GM19099 (cell line): Measurements from ENCODE around the gene FAM200B.

Source experiments
- POLR2A ChIP-seq: IDR thresholded peaks from 3 replicates; pipeline ENCODE4 v1.6.1; 2011; ENCODE audit warnings: low read depth; ENCODE audit not compliant: insufficient read length; ENCODE audit errors: extremely low read depth

Gene FAM200B

DNA sequence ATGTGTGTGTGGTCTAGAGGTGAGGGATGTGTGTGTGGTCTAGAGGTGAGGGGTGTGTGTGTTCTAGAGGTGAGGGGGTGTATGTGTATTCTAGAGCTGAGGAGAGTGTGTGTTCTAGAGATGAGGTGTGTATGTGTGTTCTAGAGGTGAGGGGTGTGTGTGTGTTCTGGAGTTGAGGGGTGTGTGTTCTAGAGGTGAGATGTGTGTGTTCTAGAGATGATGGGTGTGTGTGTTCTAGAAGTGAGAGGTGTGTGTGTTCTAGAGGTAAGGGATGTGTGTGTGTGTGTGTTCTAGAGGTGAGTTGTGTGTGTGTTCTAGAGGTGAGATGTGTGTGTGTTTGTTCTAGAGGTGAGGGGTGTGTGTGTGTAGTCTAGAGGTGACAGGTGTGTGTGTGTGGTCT, 22.5 kb downstream of the FAM200B start:
- TF ChIP-seq POLR2A, result no peak

DNA sequence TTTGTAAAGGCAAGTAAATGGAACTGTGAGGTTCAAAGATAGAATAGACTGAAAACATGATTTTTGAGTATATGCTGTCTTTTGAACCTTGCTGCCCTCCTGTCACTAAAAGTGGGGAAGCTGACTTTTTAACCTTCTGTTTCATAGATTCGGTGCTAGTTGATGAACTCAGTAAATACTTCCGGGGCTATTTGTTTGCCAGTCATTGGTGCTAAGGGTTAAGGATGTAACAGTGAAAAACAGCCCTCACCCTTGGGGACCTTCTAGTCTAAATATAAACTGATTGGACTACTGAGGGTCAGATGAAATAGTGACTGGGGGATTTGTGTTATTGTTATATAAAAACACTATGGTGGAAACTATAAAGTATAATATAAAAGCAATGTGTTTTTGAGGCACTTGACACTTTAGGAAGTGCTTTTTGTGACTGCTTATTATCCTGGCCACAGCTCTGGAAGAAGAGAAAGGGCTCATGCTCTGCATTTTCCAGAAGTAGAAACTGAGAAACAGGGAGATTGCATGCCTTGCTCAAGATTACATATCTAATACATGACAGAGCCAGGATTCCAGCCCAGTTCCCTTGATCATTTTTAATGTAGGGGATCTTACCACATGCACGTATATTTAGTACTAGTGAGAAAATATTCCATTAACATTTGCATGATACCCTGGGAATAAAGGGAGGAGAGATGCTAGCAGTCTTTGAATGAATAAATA, 25.2 kb downstream of the FAM200B start:
- no peak for TF ChIP-seq POLR2A

DNA sequence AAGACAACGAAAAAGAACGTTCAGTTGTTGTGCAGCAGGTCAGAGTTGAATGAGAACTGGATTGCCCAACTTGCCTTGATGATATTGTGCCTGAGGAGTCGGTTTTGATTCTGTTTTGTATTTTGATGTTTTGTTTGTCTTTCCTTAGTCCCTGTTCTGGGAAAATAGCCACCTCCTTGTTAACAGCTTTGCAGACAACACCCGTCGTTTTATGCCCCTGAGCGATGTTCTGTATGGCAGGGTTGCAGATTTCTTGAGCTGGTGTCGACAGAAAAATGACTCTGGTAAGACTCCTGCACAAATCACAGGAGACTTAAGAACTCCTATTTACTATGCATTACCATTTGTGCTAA, 25.7 kb downstream of the FAM200B start:
- no peak for TF ChIP-seq POLR2A

DNA sequence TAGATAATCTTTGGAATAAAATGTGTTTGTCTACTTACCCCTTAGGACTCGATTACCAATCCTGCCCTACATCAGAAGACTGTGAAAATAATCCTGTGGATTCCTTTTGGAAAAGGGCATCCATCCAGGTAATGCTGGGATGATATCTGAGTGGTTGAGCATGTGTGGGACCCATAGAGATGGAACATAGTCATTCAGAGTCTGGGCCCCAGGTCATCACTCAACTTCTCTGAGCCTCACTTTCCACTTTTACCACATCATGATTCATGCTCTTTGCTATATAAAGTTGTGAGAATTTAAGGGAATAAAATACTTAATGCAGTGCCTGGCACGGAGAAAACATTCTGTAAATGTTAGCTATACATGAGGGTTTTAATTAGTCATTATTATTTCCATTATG, 30.1 kb downstream of the FAM200B start:
- TF ChIP-seq POLR2A, result no peak

DNA sequence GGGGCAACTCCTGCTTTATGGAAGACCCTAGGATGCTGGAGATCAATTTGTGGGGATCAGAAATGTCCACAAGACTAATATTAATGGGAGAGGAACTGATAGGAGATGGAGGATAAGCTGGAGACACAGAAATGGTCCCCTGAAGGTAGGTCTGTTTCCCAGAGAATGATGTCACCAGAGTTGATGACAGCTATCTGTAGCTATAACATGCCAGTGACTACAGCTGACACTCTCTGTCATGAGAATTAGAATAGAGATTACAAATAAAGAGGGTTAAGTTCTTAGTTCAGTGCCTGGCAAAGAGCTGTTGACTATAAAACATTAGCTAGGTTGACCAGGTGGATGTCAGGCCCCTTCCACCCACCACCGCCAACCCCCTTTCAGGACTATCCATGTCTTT, 30.6 kb downstream of the FAM200B start:
- TF ChIP-seq POLR2A, result no peak

DNA sequence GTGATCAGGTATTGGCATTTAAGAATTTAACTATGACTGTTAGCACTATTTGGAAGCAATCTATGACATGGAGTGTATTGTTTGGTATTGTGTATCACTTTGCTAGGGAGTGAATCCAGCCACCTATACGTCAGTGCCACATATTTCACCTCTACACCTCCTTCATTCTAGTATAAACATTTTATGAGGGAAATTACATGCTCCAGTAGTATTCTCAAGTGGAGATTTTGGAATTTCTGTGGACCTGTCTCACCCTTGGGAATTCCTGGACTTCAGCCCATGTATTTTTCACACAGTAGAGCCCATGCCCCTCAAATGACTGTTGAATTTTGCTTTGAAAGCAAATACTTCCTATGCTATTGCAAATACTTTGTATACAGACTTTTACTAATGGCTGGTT, 32.5 kb downstream of the FAM200B start:
- TF ChIP-seq POLR2A, result no peak

DNA sequence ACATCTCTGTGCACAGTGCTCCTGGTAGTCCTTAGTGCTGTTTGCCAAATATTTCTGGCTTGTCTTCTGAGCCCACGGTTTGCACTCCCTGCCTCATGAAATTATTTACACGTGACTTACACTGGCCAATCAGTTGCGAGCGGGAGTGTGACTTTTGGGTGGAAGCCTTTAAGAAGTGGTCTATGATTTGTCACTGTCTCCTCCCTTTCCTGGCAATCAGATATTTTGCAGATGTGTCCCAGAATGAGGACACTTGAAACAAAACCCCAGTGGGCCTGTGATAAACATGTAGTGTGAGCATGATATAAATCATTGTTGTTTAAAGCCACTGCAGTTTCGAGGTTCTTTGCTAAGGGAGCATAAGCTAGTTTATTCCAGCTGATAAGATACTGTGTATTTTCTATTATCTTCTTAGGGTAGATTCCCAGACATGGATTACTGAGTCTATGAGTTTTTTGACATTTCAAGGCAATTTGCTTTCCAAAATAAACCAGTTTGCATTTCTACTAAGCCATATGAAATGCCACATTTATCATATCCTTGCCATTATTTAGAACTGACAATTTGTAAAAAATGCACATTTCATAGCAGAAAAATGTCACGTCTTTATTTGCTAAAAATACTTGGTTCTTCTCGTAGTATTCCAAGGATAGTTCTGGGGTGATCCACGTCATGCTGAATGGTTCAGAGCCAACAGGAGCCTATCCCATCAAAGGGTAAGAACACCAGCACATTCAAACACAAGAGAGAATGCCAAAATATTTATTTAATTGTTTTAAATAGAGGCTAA, 33.2 kb downstream of the FAM200B start:
- no peak for TF ChIP-seq POLR2A

DNA sequence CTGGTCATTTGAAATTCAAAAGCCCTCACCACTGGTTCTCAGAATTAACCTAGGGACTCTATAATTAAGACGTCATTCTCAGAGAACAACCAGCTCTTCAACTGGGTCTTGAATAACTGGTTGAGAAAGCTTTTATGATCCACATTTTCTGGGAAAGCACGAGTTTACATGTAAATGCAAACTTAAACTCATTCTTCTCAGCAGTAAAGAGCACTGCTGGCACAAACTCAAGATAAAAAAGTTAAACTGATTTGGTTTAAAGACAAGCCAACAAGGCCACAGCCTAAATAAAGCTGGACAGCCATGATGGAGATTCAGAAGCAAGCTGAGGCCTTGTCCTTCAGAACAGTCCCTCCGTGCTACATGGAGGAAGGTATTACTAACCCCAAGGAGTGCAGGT, 34.5 kb downstream of the FAM200B start:
- TF ChIP-seq POLR2A, result no peak

DNA sequence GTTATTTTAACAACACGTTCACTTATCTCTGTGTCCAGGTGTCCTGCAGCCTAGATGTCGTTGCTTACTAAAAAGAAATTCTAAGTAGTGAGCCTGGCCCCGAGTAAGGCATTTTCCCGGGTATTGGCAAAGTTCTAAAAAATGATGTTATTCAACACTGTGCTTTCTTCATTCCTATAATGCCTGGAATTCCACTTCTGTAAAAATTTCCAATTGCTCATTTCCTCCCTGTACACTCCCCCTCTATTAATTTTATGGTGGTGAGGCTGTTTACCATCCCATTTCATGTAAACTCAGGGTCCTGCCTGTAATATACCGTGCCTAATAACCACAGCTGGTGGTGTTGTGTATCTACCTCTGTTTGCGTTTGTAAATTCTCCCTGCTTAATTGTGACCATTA, 35.5 kb downstream of the FAM200B start:
- TF ChIP-seq POLR2A, result no peak

DNA sequence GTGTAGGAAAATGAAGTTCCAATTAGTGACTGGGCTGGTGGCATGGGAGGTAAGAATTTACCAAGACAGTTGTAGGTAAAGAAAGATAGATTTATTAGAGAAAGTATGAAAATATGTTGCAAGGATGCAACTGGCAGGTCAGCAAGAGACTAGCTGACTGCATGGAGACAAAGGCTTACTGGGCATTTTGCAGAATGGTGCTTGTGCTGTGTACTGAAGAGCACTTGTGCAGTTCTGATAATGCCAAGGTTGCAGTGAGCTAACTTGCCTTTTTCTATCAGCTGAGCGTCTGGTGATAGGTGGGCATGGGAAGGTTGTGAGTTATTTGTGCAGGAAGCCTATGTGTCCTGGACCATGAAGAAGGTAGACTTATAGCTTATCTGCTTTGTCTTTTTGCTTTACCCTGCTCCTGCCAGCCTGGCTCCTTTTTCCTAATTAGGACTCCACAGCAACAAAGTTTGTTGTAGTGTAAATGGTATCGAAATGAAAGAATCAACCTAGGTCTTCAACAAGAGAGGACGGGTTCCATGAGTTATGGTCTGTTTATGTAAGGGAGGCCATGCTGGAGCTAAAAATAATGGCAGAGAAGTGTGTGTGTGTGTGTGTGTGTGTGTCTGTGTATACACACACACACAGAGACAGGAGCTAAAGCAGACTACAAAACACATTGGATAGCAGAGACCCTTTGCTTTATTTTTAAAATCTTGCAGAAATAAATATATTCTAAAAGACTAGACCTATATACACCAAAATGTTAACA, 36.2 kb downstream of the FAM200B start:
- TF ChIP-seq POLR2A, result no peak

DNA sequence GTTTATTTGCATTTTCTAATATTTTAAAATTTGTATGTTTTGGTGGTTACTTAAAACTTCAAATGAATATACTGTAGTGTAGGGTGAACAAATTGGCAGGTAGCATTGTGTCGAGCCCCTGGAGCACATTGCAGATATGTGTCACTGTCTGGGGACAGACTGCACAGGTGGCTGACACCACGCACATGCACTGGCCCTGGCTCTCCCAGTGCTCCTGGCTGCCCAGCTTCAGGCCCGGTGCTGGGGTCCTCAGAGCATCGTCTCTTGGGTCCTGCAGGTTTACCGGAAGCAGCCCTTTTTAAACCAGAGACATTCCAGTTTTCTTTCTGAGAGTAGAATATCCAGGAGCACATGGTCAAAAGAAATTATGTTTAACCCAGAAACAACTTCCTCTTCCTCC, 36.8 kb downstream of the FAM200B start:
- TF ChIP-seq POLR2A, result no peak

DNA sequence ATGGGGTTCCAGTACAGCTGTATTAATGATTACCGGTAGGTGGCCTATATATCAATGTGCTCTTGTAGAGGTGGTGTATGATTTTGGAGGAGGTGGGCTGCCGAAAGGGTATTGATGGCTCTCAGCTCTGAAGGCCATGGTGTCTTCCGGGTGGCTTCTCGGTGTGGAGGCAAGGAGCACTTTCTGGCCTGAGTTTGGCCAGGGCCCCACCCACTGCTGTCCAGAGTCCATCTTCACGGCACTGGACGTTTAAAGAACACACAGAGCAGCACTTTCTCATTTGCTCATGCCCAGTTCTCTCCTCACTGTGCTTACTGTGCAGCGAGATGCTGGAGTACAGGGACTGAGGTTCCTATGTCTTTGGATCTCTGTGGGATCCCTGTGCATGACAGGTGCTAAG, 37.3 kb downstream of the FAM200B start:
- TF ChIP-seq POLR2A, result no peak

DNA sequence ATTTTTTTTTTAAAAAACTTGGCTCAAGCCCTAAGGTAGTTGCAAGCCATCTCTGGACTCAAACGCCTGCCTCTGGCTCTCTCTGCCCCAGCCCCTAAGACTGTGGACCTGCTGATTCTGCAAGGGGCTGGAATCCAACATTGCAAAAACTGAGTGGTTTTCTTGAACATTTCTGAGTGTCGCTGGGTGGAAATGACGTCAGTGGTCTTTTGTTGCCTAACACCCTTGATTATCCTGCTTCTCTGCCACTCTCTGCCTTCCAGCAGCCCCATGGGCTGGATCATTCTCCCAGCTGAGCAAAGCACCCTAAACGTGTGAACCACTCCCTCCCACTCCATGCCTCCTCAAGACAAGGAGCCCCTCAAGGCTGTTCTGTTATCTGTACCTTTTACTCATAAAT, 37.9 kb downstream of the FAM200B start:
- no peak for TF ChIP-seq POLR2A

DNA sequence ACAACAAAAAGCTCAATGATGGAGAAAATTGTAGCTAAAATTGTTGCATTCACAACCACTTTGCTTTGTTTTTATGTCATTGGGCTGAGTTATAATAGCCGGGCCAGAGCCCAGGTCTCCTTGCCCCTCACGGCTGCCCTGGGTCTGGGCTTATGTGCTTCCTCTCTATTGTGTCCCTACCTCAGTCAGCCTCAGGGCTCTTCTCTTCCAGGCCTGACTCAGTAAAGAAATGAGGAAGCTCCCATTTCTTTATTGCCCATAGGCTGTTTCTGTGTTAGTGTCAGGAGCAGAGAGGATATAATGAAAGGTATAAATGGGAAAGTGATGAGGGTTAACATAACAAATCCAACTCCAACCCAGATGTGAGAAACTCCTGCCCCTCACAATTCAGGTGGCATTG, 39.2 kb downstream of the FAM200B start:
- TF ChIP-seq POLR2A, result no peak

DNA sequence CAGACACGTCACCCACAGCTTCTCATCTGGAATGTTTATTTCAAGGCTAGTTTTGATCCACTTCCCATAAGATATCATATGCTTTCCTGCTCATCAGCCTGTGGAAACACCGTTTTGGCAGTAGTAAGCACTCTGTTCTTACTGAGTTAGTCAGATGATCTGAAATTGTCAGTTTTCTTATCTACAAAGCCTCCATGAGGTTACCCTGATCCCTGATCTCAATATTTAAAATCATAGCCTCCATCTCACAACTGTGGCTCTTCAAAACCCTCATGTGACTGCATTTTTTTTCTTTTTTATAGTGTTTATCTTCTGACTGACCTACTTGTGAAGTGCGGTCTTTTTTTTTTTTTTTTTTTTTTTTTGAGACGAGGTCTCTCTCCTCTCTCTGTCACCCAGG, 44.0 kb downstream of the FAM200B start:
- no peak for TF ChIP-seq POLR2A
